Loucy (cell line): ENCODE results near the gene CDYL.
A peak's percentile ranks its signal among the peaks of the same experiment; 100 is the strongest.

Source experiments
- H2AFZ ChIP-seq: fragments of 200-600 bp; sonication (generic); 2 replicates; pipeline ENCODE4 v1.6.0; 2016; ENCODE audit warnings: antibody characterized with exemption, mild to moderate bottlenecking, low read length, moderate library complexity
- H3F3A ChIP-seq: fragments of 200-600 bp; 2 replicates; pipeline ENCODE4 v1.6.0; 2016; ENCODE audit warnings: antibody characterized with exemption, low read depth, mild to moderate bottlenecking
- H3K27me3 ChIP-seq: fragments of 200-600 bp; sonication (generic); 2 replicates; pipeline ENCODE4 v1.6.1; 2014; ENCODE audit warnings: low read length, mild to moderate bottlenecking; ENCODE audit not compliant: insufficient read depth, poor library complexity, severe bottlenecking
- H3K36me3 ChIP-seq: fragments of 200-600 bp; sonication (generic); 2 replicates; pipeline ENCODE4 v1.6.1; 2016; ENCODE audit warnings: low read length; ENCODE audit not compliant: insufficient read depth
- H3K4me1 ChIP-seq: fragments of 200-600 bp; sonication (generic); 2 replicates; pipeline ENCODE4 v1.5.1; 2014; ENCODE audit warnings: low read length, mild to moderate bottlenecking; ENCODE audit not compliant: insufficient read depth, poor library complexity, severe bottlenecking
- H3K4me2 ChIP-seq: fragments of 200-600 bp; sonication (generic); 2 replicates; pipeline ENCODE4 v1.6.0; 2014; ENCODE audit warnings: antibody characterized with exemption, low read length, low read depth, mild to moderate bottlenecking; ENCODE audit not compliant: poor library complexity, severe bottlenecking
- H3K4me3 ChIP-seq: fragments of 200-600 bp; sonication (generic); 2 replicates; pipeline ENCODE4 v1.5.1; 2014; ENCODE audit warnings: low read length, mild to moderate bottlenecking, mixed read lengths; ENCODE audit not compliant: poor library complexity, severe bottlenecking
- H3K79me2 ChIP-seq: fragments of 200-600 bp; sonication (generic); 2 replicates; pipeline ENCODE4 v1.6.1; 2014; ENCODE audit warnings: low read length; ENCODE audit not compliant: insufficient read depth
- H3K9ac ChIP-seq: fragments of 200-600 bp; sonication (generic); 2 replicates; pipeline ENCODE4 v1.6.0; 2014; ENCODE audit warnings: mild to moderate bottlenecking, low read depth, low read length, moderate library complexity; ENCODE audit not compliant: poor library complexity, severe bottlenecking
- H3K9me2 ChIP-seq: fragments of 200-600 bp; sonication (generic); replicated peaks from 2 replicates; pipeline ENCODE4 v1.6.1; 2016; ENCODE audit warnings: low read depth, low read length, mixed read lengths
- H3K9me3 ChIP-seq: fragments of 200-600 bp; sonication (generic); 2 replicates; pipeline ENCODE4 v1.6.1; 2014; ENCODE audit warnings: mild to moderate bottlenecking, antibody characterized with exemption, low read length, low read depth; ENCODE audit not compliant: insufficient read depth
- H4K20me1 ChIP-seq: fragments of 200-600 bp; sonication (generic); 2 replicates; pipeline ENCODE4 v1.6.0; 2014; ENCODE audit warnings: antibody characterized with exemption, low read length, mild to moderate bottlenecking; ENCODE audit not compliant: insufficient read depth, poor library complexity, severe bottlenecking
- CTCF ChIP-seq: fragments of 200-600 bp; sonication (generic); conservative IDR thresholded peaks from 2 replicates; pipeline ENCODE4 v1.5.1; 2014; ENCODE audit warnings: mild to moderate bottlenecking, antibody characterized with exemption, low read length
- EZH2phosphoT487 ChIP-seq: fragments of 200-600 bp; IDR thresholded peaks from 2 replicates; pipeline ENCODE4 v1.6.1; 2018; ENCODE audit warnings: antibody characterized with exemption, mild to moderate bottlenecking, moderate library complexity, borderline replicate concordance

Gene CDYL

GRCh38 chr6:4727671-4728435, 48.4 kb upstream of the CDYL start:
- no peaks in the 10 kb centered on the region for H3K27me3 ChIP-seq
- peak overlapping the region; percentile 74 for H2AFZ ChIP-seq
- no peak overlapping the region for H3K4me2 ChIP-seq

GRCh38 chr6:4728436-4728769, 47.8 kb upstream of the CDYL start:
- H3F3A ChIP-seq, result no peaks in the 10 kb centered on the region
- H3K4me2 ChIP-seq, result no peak overlapping the region
- no peak overlapping the region for H3K4me3 ChIP-seq
- H4K20me1 ChIP-seq, result no peaks in the 10 kb centered on the region
- TF ChIP-seq CTCF, result no peak
- TF ChIP-seq EZH2phosphoT487, result no peak
- no peak overlapping the region for H3K9ac ChIP-seq
- no peaks in the 10 kb centered on the region for H3K36me3 ChIP-seq
- no peaks in the 10 kb centered on the region for H3K27me3 ChIP-seq
- H3K4me1 ChIP-seq, result peaks cover 3% of the 10 kb centered on the region
- no peak overlapping the region for H2AFZ ChIP-seq
- no peaks in the 10 kb centered on the region for H3K9me2 ChIP-seq
- no peaks in the 10 kb centered on the region for H3K79me2 ChIP-seq
- no peaks in the 10 kb centered on the region for H3K9me3 ChIP-seq

More at GRCh38 chr6:4727671-4728435, 48.4 kb upstream of the CDYL start:
- Histone ChIP-seq H3K9me3 (no peaks in the 10 kb centered on the region), H3K79me2 (no peaks in the 10 kb centered on the region), H3K4me1 (peaks cover 3% of the 10 kb centered on the region), H3K4me3 (no peak overlapping the region), H3K9me2 (no peaks in the 10 kb centered on the region), H3K36me3 (no peaks in the 10 kb centered on the region), H3K9ac (no peak overlapping the region), H3F3A (no peaks in the 10 kb centered on the region), H4K20me1 (no peaks in the 10 kb centered on the region)
- peak; percentile 45 for TF ChIP-seq CTCF
- no peak for TF ChIP-seq EZH2phosphoT487

- no peaks in the 10 kb centered on the region for H3K9me2 ChIP-seq
- no peak overlapping the region for H2AFZ ChIP-seq
- H4K20me1 ChIP-seq, result no peaks in the 10 kb centered on the region
- peaks cover 3% of the 10 kb centered on the region for H3K4me1 ChIP-seq
- H3K9ac ChIP-seq, result no peak overlapping the region
- H3K9me3 ChIP-seq, result no peaks in the 10 kb centered on the region
- no peaks in the 10 kb centered on the region for H3K27me3 ChIP-seq
- no peak overlapping the region for H3K4me3 ChIP-seq
- H3K36me3 ChIP-seq, result no peaks in the 10 kb centered on the region
- H3K79me2 ChIP-seq, result no peaks in the 10 kb centered on the region
- no peak overlapping the region for H3K4me2 ChIP-seq
- H3F3A ChIP-seq, result no peaks in the 10 kb centered on the region
- TF ChIP-seq EZH2phosphoT487 (no peak), CTCF (no peak)
These were observed 47.3 kb upstream of the CDYL start for GRCh38 chr6:4728926-4729325.
